DND-41 (cell line): ENCODE results near the gene BCO2.

Experiments
- EZH2 ChIP-seq: IDR thresholded peaks from 3 replicates; pipeline ENCODE4 v1.6.1; 2012; ENCODE audit warnings: borderline replicate concordance, low read depth, mild to moderate bottlenecking, moderate library complexity, low read length, inconsistent platforms; ENCODE audit not compliant: severe bottlenecking
- TF ChIP-seq, protein P1 (sequence below): IDR thresholded peaks from 2 replicates; pipeline ENCODE4 v1.5.1; 2012; ENCODE audit warnings: borderline replicate concordance, low read length, moderate library complexity, mild to moderate bottlenecking; ENCODE audit not compliant: poor library complexity, severe bottlenecking; ENCODE audit errors: extremely low read depth

GRCh38 chr11:112178428-112178827, 3.1 kb downstream of the BCO2 start:
- TF ChIP-seq EZH2, result no peak
- TF ChIP-seq, protein P1, sequence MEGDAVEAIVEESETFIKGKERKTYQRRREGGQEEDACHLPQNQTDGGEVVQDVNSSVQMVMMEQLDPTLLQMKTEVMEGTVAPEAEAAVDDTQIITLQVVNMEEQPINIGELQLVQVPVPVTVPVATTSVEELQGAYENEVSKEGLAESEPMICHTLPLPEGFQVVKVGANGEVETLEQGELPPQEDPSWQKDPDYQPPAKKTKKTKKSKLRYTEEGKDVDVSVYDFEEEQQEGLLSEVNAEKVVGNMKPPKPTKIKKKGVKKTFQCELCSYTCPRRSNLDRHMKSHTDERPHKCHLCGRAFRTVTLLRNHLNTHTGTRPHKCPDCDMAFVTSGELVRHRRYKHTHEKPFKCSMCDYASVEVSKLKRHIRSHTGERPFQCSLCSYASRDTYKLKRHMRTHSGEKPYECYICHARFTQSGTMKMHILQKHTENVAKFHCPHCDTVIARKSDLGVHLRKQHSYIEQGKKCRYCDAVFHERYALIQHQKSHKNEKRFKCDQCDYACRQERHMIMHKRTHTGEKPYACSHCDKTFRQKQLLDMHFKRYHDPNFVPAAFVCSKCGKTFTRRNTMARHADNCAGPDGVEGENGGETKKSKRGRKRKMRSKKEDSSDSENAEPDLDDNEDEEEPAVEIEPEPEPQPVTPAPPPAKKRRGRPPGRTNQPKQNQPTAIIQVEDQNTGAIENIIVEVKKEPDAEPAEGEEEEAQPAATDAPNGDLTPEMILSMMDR, result no peak
